Stimulated activated CD4-positive, alpha-beta T cell treated with anti-CD3 and anti-CD28 coated beads, Interleukin-4, amount 100 ng/mL, for 48 hours (primary cell): ENCODE measurements around the gene DMPK.

Source experiments
- DNase-seq, 2 donors: peaks; one replicate each; pipeline ENCODE4 v3.0.0-alpha.2; 2020; ENCODE audit warnings: low read depth in 2 of 2

Gene DMPK

DNA sequence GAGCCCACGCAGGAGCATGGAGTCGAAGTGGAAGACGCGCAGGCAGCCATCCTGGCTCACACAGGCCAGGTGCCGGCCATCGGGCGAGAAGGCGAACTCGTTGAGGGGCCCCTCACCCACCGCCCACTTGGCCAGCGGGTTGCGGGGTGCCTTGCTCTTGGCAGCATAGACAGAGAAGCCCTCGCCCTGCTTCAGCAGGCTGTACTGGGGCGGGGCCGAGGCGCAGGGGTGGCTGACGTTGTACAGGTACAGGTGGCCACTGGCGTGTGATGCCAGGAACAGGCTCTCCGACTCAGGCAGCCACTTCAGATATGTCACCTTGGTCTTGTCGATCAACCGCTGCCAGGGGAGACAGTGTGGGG, 4.2 kb upstream of the DMPK start:
- no peak for DNase-seq

DNA sequence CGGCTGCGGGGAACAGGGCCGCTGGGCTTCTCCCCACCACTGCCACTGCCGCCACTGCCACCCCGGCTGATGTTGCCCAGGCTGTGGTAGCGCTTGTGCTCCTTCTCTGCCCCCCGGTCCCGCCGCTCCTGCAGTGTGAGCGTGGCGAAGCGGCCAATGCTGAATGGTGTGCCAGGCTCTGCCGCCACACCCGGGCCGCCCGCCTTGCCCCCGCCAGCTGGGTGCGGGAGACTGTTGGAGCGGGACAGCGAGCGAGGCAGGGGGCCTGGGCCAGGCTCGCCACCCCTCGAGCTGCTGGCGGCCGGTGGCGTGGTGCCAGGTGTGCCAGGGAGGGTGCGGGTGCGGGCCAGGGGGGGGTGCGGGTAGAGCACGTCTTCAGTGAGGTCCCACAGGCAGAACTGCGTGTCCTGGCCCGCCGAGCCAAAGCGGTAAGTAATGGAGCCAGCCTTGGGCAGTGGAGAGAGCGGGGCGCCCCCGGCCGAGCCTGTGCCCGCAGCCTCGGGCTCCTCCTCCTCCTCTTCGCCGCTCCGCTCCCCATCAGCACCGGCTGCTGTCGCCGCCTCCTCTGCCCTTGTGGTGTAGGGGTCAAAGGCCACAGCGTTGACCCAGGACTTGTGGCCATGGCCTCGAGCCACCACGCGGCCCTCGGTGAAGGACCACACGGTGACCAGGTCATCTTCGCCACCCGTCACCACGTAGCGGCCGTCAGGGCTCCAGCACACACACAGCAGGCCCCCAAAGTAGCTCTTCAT, 3.7 kb upstream of the DMPK start:
- DNase-seq: no peak

DNA sequence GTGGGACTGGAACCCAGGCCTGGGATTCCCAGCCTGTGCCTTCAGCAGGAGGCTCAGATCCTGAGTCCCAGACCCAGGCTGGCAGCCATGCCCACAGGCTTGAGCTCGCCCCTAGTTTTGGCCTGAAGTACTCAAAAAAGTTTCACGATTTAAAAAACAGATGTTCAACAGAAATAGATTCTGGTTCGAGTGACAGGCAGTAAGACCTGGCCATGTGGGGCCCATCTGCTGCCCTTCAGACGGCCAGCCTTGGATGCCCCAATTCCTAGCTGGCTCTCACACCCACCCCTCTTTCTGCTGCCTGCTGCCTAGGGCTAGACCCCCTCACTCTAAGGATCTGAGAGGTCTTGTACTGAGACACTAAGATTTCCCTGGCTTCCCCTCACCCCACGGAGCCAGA, 2.8 kb upstream of the DMPK start:
- DNase-seq: no peak

DNA sequence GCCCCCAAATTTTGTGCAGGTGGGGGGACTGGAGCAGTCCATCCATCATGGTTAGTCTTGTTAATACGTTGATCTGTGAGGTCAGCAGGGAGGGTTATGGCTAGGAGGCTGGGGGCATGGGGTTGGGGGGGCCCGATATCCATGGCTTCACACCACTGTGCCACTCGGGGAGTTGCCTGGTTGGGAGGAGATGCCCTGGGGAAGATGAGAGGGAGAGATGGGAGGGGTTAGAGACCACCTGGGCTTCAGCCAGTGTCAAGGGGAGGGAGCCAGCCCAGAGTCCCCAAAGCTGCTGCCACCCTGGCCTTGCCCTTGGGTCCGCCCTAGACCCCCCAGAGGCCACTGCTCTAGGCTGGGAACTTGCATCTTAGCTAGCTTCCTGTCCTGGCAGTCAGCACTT, 1.8 kb upstream of the DMPK start:
- DNase-seq: no peak

DNA sequence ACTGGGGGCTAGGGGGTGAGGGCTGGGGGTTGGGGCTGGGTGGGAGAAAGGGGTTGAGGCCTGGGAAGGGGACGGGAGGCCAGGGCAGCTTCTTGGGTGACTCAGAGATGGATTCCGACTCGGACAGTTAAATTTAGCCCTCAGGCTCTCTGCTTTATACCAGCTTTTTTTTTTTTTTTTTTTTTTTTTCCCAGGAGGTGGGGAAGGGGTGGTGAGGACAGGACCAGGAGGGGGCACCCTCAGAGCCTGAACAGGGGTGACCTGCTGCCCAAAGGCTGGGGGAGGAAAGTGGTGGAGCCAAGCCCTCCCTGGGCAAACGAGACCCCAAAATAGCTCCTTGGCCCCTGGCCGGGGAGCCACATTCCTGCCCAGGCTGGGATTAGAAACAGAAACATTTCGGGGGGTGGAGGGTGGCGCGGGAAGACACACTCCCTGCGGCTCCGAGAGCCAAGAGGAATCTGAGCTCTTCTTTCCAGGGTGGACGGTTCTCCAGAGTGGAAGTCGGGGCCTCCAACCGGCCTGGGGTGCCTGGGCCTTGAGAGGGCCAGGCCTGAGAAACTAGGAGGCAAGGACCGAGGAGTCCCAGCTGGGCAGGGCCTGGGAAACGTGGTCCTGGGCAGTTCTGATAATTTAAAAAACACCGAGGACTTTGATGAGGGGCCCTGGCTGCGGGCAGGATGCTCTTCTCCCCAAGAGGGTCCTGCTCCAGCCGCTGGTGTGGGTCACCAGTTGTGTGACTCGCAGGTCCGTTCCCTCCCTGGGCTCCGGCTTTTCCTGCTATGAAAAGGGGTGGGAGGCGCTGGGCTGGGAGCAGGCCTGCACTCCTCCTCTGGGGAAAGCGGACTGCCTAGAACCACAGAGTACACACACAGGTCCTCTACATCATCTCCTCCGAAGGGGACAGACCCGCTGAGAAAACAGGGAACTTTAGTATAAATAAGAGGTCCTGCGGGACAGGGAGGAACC, 813 bp upstream of the DMPK start:
- no peak for DNase-seq

DNA sequence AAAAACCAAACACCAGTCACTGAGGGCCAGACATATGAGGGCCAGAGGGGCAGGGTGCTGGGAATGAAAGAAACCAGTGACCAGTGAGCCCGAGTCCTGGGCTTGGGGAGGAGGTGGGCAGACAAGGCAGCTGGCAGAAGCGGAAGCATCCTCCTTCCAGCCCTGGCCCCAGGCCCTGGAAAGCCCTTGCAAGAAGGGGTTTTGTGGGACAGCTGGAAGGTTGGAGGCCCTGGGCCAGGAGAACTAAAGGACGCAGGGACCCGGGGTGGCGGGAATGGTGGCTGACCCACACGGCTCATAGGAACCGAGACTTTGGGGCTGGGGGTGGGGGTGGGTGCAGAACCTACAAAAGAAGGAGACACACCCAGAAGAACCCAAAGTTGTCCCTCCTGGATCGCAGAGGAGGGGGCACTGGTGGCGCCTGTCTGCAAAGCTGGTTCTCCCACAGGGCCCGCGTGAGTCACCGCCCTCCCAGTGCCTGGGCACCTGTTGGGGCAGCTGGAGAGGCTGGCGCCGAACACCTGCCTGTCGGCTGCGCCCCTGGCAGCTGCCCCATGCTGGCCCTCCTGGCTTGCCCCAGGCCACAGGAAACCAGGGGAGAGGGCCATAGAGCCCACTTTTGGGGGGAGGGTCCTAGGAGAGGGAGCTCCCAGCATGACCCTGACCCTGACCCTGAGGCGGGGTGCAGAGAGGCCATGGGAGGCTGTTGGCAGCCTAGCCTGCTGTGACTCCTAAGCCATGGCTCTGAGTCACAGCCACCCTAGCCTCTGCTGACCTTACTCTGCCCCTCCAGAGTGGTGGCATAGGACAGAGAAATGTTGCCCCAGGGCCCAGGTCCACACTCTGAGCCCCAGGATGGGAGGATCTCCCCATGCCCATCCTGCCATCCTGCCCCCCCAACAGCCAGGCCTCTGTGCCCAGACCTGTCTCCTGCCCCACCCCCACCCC, 802 bp downstream of the DMPK start:
- DNase-seq: no peak

DNA sequence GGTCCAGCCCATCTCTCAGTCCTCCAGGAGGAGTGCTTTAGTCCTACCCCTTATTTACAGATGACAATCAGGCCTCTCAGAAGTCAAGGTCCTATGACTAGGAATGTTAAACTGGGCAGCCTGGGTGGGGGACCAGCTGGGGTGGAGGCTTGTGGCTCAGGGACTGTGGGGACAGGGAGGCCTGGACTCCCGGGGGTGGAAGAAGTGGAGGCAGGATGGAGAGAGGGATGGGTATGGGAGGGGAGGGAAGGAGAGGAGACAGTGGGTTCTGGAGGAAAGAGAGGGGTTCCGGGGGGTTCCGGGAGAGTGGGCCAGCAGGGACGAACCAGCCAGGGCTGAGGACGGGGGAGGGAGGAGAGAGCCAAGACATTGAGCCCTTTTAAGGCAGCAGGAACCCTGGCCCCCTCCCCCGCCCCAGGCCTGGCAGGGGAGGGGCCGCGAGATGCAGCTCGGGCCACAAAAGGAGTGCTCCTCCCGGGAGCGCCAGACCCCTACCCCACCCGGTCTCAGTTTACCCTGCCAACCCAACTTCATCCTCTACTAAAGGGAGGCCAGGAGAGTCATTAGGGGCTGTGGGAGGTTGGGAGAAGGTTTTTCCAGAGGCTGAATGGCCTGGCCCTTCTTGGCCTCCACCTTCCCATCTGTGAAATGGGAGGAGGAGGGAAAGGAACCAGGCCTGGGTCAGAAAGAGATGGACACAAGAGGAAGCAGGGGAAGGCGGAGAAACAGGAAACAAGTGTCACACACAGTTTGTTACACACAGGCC, 1.7 kb downstream of the DMPK start:
- no peak for DNase-seq

DNA sequence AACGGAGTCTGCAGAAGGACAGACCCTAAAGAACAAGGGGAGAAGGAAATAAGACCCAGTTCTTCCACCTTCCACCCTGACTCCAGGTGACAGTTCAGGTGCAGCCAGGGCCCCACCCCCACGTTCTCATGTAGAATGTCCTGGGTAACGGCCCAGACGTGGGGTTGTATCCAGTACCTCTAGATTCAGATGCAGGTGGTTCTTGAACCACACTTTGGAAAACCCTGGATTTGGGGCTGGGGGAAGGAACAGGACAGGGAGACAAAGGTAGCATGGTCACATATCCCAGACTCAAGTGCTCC, 2.2 kb downstream of the DMPK start:
- DNase-seq: no peak

DNA sequence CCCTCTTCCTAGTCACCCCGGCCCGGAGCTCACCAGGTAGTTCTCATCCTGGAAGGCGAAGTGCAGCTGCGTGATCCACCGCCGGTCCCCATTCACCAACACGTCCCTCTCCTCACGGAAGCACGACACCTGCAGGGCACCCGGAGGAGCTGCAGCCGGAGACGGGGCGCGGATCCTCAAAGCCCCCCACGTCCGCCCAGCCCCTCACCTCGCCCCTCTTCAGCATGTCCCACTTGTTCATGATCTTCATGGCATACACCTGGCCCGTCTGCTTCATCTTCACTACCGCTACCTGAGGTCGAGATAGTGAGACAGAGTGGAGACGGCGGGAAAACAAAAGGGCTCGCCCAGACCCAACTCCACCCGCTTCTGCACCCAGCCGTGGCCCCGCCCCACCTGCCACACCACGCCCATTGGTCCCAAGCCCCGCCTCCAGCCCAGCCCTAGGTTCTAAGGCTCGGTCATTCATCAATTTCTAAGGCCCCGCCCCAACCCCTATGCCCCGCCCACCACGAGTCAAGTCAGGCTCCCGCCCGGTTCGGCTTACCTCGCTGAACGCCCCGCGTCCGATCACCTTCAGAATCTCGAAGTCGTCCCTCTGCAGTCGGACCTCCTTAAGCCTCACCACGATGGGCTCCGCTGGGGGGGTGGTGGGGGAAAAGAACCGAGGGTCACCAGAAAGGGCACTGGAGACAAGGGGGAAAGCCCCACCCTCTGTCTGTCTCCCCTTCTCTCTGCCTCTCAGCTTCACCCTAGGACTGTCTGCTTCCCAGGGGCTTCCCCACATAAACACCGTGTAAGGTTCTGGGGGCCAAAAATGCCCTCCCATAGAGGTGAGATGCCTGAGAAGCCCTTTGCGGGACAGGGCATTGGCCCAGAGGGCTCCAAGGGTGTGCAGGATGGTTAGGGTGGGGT, 2.8 kb downstream of the DMPK start:
- peak; percentile 89 to 99 for DNase-seq

DNA sequence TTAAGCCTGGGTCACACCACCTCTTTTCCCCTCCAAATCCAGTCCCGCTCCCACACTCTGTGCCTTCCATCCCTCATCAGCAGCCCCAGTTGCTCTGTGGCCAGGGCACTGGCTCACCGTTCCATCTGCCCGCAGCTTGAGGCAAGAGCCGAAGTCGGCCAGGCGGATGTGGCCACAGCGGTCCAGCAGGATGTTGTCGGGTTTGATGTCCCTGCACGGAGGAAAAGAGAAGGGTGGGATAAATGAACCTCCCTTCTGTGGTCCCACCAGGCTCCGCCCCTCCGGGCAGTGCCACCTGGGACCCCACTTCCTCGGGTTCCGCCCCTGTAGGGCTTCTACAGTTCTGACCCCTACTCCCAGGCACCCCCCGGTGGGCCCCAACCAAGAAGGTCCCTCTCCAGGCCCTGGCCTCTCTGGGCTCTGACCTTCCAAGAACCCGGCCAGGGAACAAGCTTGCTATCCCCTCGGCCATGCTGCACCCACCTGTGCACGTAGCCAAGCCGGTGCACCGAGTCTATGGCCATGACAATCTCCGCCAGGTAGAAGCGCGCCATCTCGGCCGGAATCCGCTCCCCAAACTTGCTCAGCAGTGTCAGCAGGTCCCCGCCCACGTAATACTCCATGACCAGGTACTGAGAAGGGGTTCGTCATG, 4.2 kb downstream of the DMPK start:
- no peak for DNase-seq

DNA sequence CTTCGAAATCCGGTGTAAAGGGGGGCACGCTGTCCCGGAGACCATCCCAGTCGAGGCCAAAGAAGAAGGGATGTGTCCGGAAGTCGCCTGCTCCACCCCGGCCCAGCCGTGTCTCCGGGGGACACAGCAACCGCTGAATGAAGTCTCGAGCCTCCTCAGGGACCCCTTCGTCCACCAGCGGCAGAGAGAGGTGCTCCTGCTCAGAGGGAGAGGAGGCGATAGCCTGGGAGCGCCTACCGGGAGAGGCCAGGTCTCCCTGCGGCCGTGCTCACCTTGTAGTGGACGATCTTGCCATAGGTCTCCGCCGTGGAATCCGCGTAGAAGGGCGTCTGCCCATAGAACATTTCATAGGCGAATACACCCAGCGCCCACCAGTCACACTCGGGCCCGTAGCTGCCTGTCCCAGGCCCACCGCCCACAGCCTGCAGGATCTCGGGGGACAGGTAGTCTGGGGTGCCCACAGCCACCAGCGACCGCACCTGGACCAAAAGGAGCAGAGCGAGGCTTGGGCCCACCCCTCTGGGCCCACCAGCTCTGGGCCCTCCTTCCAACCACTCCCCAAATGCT, 4.8 kb downstream of the DMPK start:
- no peak for DNase-seq

DNA sequence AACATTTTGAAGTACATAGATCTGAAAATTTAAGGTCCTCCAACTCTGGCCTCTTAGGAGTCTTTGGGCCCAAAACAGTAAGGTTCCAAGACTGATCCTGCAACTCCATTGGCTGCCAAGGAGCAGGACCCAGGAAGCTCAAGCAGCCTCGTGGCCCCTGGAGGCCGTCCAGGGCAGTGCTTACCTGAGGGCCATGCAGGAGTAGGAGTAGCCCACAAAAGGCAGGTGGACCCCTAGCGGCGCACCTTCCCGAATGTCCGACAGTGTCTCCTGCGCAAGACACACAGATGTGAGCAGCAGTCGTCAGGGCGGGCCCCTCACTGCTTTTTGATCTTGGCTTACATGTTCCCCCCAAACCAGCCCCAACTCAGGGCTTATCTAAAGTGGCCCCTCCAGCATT, 7.5 kb downstream of the DMPK start:
- DNase-seq: no peak

DNA sequence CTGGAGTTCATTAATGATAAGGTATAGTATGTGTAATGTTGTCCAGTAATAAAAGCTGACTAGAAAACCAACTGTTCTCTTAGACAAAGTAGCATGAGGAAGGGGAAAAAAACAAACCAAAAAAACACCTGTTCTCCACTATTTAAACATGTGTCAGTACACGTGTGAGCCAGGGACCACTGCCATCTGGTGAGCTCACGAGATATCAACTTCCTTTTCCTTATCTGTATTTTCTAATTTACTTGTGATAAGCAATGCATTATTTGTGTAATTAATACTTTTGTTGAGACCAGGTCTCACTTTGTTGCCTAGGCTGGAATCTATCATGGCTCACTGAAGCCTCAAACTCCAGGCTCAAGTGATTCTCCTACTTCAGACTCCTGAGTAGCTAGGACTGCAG, 8.9 kb downstream of the DMPK start:
- no peak for DNase-seq

DNA sequence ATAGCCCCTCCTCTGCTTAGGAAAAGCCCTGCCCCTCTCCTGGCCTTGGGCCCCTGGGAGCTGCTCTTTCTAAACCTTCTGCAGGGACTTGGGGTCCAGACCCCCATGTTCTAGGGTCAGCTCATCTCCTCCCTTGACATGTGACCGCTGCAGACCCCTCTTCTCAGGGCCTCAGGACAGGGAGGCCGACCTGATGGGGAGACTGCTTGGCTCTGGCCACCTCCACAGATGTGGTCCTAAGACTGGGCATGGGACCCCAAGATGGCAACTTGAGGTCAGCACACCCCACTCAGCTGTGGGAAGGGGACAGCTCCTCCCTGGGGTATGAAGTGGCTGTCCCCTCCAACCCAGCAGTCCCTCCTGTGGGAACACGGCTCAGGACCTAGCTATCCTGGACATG, 9.4 kb downstream of the DMPK start:
- no peak for DNase-seq

DNA sequence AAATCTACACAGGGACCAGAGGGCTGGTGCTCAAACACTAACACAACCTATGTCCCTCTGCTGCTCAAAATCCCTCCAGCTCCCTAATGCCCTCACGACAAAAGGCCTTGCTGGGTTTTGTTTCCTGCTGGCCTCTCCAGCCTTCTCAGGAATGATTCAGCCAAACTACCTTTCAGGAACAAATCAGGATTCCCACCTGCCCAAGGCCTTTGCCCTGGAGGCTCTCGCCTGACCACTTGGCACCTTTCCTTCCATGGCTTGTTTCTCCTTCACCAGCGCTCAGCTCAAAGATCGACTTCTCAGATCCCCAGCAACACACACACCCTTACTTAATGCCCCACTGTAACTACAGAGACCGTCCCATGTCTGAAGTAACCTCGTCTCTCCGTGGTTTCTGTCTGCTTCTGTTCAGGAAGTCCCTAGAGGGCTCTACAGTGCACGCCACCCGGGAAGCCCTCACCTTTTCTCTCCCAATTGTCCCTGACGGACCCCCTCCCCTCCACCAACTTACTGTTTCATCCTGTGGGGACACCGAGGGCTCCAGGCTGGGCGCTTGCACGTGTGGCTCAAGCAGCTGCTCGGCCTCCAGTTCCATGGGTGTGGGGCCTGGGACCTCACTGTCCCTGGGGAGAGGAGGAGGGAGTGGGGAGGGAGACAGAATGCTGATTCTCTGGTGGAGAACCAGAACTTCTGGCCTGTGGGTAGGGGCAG, 10.0 kb downstream of the DMPK start:
- DNase-seq: no peak

DNA sequence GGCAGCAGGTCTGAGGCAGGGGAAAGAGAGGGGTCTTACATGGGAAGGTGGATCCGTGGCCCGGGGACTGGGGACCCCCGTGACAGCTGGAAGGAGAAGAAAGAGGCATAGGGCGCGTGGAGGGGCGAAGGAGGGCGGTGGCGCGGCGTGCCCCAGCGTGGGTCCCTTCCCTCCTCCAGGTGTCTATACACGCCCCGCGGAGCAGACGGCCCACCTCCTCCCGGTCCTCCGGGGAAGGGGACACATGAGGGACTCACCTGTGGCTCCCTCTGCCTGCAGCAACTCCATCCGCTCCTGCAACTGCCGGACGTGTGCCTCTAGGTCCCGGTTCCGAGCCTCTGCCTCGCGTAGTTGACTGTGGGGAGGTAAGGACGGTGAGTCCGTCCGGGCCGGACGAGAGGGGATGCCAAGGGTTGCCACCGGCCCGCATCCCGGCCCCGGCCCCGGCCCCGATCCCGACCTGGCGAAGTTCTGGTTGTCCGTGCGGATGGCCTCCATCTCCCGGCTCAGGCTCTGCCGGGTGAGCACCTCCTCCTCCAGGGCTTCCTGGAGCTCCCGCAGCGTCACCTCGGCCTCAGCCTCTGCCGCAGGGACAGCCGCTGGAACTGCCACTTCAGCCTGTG, 10.9 kb downstream of the DMPK start:
- DNase-seq: no peak

DNA sequence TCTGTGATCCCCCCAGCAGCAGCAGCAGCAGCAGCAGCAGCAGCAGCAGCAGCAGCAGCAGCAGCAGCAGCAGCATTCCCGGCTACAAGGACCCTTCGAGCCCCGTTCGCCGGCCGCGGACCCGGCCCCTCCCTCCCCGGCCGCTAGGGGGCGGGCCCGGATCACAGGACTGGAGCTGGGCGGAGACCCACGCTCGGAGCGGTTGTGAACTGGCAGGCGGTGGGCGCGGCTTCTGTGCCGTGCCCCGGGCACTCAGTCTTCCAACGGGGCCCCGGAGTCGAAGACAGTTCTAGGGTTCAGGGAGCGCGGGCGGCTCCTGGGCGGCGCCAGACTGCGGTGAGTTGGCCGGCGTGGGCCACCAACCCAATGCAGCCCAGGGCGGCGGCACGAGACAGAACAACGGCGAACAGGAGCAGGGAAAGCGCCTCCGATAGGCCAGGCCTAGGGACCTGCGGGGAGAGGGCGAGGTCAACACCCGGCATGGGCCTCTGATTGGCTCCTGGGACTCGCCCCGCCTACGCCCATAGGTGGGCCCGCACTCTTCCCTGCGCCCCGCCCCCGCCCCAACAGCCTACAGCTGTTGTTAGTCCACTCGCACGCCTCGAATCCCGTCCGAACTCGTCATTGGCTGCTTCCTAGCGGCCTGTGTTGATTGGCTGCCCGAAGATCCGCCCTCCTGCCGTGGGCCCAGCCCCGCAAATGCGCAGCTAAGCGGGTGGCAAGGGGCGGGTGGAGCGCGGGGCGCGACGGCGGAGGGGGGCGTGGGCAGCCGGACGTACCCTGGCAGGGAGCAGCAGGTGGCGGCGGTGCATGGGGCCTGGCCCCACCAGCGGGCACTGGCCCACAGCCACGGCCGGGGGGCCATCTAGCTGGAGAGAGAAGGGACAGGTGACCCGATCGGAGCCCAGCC, 11.8 kb downstream of the DMPK start:
- peak; percentile 86 to 88 for DNase-seq
